Activated naive CD4-positive, alpha-beta T cell treated with anti-CD3 and anti-CD28 coated beads, Interleukin-2, amount 50 U/mL, for 72 hours (primary cell): ENCODE data around the gene TOP3B. TPM values are rescaled to one million over a fixed set of nuclear protein-coding genes. Genes with fewer than 3 reads are reported as not detected.
"Not testable (repeated sequence)": the region's sequence is repeated elsewhere in the genome, so short reads cannot be mapped to it uniquely, and the experiment has no call there.

ENCODE experiments used
- ATAC-seq, 2 donors: fragments of 150-1000 bp; cut with Tn5 transposase; 2 replicates each; pipeline ENCODE4 v1.10.0; 2021; ENCODE audit warnings: mild to moderate bottlenecking in 2 of 2, moderate library complexity in 2 of 2
- DNase-seq, 2 donors: peaks; one replicate each; pipeline ENCODE4 v3.0.0; 2021 to 2022; ENCODE audit warnings: low spot score in 2 of 2
- H3K27ac Mint-ChIP-seq, 2 donors: one replicate each; pipeline ENCODE4 v1.8.0; 2022; ENCODE audit warnings: mild to moderate bottlenecking in 2 of 2, mixed read lengths in 2 of 2
- H3K36me3 Mint-ChIP-seq, 2 donors: one replicate each; pipeline ENCODE4 v1.8.0; 2022; ENCODE audit warnings: mixed read lengths in 2 of 2
- H3K9me3 Mint-ChIP-seq, 2 donors: one replicate each; pipeline ENCODE4 v1.8.0; 2022; ENCODE audit warnings: mixed read lengths in 2 of 2
- total RNA-seq, 2 donors: library from RNA; stranded (reverse); gene quantifications; one replicate each; pipeline ENCODE4 v1.2.3, GENCODE V29; 2022

TOP3B gene
- total RNA-seq, 2 donors from 2014 or later = 41.4 to 42.7 TPM

DNA sequence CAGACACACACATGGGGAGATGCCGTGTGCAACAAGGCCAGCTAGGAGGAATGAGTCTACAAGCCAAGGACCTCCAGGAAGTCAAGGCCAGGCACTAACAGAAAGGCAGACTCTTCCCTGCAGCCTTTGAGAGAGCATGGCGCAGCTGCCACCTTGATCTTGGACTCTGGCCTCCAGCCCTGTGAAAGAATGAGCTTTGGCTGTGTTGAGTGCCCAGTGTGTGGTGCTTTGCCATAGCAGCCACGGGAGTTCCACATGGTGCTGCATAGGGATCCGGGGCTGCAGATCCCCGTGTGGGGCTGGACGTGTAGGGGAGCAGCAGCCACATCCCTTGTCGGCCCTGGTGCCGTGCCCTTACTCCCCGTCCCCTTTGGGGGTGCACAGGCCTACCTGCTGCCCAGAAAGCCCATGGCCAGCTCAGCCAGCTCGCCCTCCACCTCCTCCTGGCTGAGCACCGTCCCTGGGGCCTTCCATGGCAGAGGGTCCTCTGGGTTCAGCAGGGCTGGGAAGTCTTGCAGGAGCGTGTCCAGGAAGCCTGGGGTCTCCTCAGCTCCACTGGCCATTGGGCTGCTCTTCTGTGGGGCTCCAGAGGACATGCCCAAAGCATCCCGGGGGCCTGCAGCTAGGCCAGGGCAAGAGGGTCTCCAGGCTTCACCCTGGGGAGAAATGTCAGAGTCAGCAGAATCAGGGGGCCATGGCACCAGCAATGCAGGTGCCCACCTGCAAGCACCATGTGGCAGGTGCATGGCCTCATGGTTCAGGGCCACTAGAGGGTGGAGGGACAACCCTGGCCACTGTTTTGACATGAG lies 36.9 kb downstream of the TOP3B start:
- Mint-ChIP-seq H3K27ac (peak overlapping the region; percentile 67 to 84), H3K36me3 (no peaks in the 10 kb centered on the region), H3K9me3 (no peaks in the 10 kb centered on the region)
- no peak for ATAC-seq
- DNase-seq = no peak

DNA sequence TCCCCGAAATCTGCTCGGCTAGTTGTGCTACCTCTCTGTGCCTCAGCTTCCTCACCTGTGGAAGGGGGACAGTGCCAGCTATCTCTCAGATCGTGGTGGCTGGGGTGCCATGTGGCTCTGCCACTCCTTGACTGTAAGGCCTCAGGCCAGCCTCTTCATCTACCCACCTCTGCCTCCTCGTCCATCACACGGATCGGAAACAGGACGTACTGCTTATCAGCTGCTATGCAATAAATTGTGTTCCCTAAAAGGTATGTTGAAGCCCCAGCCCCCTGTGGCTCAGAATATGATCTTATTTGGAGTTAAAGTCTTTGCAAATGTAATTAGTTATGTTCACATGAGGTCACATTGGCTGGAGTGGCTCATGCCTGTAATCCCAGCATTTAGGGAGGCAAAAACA lies 37.7 kb downstream of the TOP3B start:
- H3K9me3 Mint-ChIP-seq = no peaks in the 10 kb centered on the region
- DNase-seq (no peak), ATAC-seq (no peak)
- H3K27ac Mint-ChIP-seq = no peak overlapping the region
- no peaks in the 10 kb centered on the region for H3K36me3 Mint-ChIP-seq

DNA sequence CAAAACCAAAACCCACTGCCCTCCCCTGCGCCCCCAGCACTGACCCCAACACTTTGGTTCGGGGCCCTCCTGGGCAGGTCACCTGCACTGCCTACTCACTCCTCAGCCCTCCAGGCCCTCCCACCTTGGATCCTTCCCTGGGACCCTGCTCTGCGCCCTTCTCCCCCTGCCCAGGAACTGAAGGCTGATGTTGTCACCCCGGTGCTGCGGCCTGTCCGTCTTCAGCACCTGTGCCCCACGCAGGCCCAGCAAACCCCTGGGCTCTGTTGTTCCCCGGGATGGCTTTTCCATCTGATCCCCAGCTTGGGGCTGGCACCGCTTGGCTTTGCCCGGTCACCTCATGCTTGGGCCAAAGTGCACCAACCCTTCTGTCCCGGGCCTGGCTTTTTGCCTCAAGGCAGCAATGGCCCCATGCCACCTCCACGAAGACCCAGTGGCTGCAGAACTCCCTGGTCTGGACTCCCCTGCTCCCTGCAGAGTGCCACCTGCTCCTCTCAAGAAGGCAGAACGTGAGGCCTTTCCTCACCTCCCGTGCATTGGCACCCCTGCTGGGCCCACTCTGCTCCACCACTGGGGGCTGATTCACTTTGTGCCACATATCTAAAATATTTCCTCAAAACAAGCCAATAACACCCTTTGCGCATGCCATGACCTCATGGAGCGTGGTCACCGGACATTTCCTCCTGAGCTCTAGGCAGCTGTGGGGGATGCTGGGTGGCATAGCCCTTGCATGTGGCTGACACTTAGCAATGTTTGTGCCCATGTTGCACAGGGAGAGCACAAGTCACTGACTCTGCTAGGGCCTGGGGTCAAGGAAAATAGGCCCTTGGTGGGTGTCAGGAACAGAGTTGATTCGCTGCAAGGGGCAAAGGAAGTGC lies 38.8 kb downstream of the TOP3B start:
- ATAC-seq = no peak
- H3K27ac Mint-ChIP-seq = peak overlapping the region in 1 of 2 donors; percentile 24
- H3K36me3 Mint-ChIP-seq = no peaks in the 10 kb centered on the region
- H3K9me3 Mint-ChIP-seq = no peaks in the 10 kb centered on the region
- DNase-seq = no peak

DNA sequence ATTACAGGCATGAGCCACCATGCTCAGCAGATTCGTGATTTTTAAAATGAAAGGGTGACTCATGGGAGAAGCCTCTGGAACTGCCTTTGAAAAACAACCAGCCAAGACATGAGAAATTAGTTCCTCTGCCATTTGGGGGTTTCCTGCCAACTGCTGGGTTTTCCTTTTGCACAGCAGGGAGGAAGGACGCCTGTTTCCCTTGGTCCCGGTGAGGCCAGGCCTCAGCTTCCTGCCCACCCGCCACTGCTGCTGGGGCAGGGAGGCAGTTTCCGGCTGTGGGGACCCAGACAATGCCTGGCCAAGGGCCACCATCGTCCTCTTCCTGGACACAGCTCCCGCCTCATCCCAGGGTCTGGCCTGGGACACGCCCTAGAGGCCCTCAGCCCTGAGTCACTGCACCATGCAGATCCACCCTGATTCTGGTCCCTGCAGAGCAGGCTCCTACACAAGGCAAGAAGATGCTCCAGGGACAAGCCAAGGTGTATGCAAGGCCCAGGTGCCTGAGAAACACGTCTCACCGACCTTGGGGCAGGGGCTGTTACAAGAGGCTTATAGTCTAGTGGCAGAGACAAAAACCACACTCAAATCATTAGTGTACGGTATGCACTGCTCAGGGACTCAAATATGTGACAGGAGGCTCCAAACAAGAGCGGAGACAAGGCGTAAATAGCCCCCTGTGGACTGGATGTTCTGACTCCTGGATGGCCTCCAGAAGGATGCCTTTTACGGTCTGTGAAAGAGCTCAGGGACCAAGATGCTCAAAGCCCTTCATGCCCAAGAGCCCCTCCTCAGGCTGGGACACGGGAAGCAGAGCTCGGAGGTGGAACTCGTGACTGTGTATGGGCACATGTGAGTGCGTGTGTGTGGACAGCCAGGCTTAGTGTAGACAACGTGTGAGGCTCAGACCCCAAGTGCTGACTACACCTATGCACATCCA lies 39.9 kb downstream of the TOP3B start:
- H3K9me3 Mint-ChIP-seq = no peaks in the 10 kb centered on the region
- ATAC-seq (peak; percentile 32 to 50), DNase-seq (peak in 1 of 2 donors; percentile 68)
- peak overlapping the region; percentile 75 to 90 for H3K27ac Mint-ChIP-seq
- H3K36me3 Mint-ChIP-seq = no peaks in the 10 kb centered on the region

DNA sequence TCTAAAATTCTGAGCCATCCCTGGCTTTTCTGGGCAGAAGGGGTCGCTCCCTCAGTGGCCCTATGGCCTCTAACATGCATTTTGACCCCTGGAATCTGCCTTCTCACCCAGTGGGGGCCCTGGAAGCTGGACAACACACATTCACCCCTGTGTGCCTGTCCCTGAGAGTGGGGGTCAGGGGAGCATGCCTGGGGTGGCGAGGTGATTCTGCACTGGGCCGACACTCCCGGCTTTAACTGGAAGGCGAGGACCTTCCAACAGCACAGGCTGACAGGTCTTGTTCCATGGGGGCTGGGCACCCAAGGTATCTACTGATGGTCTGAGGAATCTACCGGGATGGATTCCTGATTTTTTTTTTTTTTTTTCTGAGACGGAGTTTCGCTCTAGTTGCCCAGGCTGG lies 40.7 kb downstream of the TOP3B start:
- Mint-ChIP-seq H3K36me3 (no peaks in the 10 kb centered on the region), H3K9me3 (no peaks in the 10 kb centered on the region), H3K27ac (peak overlapping the region; percentile 75 to 90)
- no peak for ATAC-seq
- DNase-seq = no peak

DNA sequence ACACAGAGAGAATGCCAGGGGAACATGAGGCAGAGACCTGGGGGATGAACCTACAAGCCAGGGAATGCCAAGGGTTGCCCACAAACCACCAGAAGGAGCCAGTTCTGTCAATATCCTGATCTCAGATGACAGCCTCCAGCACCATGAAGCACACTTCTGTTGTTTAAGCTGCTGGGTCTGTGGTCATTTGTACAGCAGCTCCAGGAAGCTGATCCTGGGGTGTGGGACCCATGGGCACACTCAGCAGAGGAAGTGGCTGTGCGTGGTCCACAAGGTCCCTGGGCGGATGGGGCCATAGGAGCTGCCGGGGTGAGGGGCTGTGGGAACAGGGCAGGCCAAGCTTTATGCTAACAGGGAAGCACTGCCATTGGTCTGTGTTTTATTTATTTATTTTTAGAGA lies 42.1 kb downstream of the TOP3B start:
- Mint-ChIP-seq H3K9me3 (no peaks in the 10 kb centered on the region), H3K36me3 (no peaks in the 10 kb centered on the region), H3K27ac (no peak overlapping the region)
- no peak for DNase-seq
- ATAC-seq = no peak

DNA sequence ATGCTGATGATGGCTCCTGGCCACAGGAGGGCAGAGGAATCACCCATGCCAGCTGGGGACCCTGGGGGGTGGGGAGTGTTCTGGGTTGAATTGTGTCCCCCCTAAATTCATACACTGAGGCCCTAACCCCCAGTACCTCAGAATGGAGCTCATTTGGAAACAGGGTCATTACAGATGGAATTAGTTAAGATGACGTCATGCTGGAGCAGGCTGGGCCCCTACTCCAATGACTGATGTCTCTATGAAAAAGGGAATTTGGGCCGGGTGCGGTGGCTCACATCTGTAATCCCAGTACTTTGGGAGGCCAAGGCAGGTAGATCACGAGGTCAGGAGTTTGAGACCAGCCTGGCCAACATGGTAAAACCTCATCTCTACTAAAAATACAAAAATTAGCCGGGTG lies 42.7 kb downstream of the TOP3B start:
- DNase-seq, H3K36me3 Mint-ChIP-seq, ATAC-seq, H3K9me3 Mint-ChIP-seq: not testable (repeated sequence)
- peak overlapping the region in 1 of 2 donors; percentile 54 for H3K27ac Mint-ChIP-seq

DNA sequence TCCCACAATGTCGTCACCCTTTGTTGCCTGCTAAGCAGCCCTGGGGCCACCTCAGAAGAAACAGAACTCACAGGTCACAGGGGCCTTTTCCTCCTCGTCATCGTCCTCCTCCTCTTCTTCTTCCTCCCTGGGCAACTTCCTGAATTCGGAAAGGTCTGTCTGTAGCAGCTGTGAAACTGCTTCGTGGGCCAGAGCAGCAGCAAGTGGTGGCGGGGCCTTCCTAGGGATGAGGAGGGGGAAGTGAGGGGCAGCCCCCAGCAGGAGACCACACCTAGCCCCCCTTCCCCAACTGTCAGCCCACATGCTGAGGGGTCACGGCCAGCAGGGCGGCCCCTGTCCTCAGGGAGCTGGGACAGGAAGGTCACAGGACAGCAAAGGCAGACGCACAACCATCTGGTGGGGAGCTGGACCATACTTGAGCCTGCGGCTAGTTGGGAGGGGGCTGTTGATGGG lies 43.1 kb downstream of the TOP3B start:
- Mint-ChIP-seq H3K27ac (peak overlapping the region in 1 of 2 donors; percentile 54), H3K9me3 (no peaks in the 10 kb centered on the region), H3K36me3 (no peaks in the 10 kb centered on the region)
- ATAC-seq (no peak), DNase-seq (no peak)

DNA sequence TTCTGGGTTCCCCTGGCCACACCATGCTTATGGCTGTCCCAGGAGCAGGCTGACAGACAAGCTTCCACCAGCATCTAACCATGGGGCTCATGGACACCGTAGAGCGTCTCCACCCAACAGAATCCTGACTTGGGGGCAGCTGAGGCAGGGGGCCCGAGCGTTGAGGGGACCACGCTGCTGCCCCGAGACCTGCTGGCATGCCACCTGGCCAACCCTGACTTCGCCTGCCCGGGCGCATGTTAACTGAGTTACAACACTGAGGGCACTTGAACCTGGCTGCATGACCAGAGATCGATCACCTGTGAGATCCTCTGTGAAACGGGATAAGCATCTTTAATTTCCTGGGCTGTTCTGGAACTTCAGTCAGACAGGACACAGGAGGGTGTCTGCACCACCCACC lies 43.7 kb downstream of the TOP3B start:
- no peak for ATAC-seq
- Mint-ChIP-seq H3K9me3 (no peaks in the 10 kb centered on the region), H3K27ac (peak overlapping the region in 1 of 2 donors; percentile 94), H3K36me3 (no peaks in the 10 kb centered on the region)
- DNase-seq = no peak

DNA sequence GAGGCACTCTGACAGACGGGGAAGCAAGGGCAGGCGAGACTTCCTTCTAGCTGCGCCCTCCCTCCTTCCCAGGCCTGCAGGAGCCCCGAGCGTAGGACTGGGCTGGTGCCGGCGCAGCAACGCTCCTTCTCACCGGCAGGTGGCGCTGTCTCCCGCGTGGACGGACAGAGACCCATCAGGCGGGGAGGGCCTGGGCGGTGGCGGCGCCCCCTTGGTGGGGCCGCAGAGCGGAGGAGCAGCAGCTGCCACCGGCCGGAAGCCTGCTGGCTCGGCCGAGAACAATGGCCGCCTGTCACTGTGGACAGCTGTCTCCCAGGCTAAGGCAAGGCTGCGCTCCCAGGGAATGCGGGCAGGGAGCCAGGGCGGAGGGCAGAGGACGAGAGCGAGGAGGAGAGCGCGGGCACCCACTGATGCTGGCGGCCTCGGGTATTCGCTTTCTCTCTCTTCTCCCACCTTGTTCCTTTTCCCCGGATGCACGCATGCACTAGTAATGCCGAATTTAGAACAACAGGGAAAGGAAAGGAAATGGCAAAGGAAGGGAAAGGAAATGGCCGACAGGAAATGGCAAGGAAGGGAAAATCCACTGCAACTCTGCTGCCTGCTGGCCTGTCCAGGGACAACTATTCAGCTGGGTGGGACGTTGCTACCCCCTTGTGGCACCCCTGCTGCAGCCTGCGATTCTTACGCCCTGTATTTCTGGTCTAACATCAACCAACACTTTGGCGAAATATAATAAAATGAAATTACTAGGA lies 44.3 kb downstream of the TOP3B start:
- Mint-ChIP-seq H3K27ac (peak overlapping the region; percentile 85 to 94), H3K36me3 (no peaks in the 10 kb centered on the region), H3K9me3 (no peaks in the 10 kb centered on the region)
- DNase-seq = peak; percentile 90 to 96
- peak; percentile 91 to 97 for ATAC-seq

DNA sequence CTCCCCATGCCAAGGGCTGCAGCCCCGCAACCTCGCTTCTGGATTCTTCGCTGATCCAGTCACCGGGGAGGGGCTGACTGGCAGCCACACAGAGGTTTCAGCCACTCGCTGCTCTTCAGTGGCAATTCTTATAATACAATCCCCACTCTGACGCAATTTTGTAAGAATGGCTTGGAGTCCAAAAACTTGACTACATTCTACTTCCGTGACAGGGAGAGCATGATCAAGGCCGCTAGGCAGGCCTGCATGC lies 44.8 kb downstream of the TOP3B start:
- H3K27ac Mint-ChIP-seq = peak overlapping the region in 1 of 2 donors; percentile 94
- no peak for DNase-seq

DNA sequence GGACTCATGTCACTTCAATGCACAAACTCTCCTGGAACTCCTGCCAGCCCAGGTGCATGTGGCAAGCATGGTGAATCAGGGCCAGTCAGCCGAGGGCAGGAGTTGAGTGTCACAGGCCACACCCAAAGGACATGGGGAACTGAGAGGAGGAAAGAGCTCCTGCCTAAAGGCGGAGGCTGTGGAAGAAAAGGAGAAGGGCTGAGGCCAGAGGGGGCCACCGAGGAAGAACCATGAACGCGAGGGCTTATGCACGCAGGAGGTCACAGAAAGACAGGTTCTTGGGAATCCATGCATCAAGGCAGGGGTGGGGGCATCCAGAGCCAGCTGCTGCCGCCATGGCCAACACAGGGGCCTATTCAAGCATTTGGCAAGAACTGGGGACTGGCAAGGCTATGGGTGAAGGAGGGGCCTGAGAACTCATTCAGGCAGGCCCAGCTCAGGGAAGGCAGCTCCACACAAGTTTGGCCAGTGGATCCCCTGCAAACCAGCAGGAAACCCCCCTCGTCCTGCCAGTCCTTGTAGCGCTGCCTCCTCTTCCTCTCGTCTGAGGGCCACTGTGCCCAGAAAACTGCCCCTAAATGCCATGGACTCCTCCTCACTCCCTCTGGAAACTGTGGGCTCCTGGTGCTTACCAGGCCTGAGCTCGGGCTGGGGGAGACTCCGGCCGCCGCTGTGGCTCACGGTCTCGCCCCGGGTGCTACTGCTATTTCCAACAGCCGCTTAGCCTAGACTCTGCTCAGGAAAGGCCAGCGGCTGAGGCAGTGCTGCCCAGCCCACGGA lies 45.4 kb downstream of the TOP3B start:
- no peaks in the 10 kb centered on the region for H3K9me3 Mint-ChIP-seq
- H3K27ac Mint-ChIP-seq = peak overlapping the region; percentile 68 to 94
- DNase-seq (no peak), ATAC-seq (peak in 1 of 2 donors; percentile 4)
- H3K36me3 Mint-ChIP-seq = no peaks in the 10 kb centered on the region

More for the DNA sequence above, 44.8 kb downstream of the TOP3B start:
- Mint-ChIP-seq H3K36me3 (no peaks in the 10 kb centered on the region), H3K9me3 (no peaks in the 10 kb centered on the region)
- ATAC-seq = peak in 1 of 2 donors; percentile 2

DNA sequence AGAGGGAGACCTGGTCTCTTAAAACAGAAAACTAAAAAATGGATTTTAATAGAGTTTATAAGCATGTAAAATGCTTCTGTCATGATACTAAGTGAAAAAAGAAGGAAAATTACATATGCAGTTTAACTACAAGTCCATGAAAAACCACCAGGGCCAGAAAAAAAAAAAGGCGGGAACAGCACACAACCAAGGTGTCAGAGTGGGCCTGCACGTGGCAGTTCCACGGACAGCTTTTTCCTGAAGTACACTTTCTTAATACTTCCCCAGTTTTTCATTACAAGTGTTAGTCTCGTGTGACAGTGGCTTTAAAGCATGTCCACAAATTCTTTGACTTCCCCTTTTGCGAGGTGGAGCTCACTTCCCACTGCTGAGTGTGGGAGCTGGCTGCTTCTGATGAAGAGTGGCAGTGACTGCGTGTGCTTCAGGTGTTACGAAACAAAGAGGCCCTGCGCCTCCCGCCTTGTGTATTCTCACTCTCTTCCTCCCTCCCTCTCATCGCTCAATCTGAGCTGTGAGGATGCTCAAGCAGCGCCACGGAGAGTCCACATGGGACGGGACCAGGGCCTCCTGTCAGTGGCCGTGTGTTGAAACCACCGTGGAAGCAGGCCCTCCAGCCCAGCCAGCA lies 46.3 kb downstream of the TOP3B start:
- ATAC-seq (no peak), DNase-seq (no peak)
- peak overlapping the region in 1 of 2 donors; percentile 68 for H3K27ac Mint-ChIP-seq
- H3K9me3 Mint-ChIP-seq = no peaks in the 10 kb centered on the region
- H3K36me3 Mint-ChIP-seq = no peaks in the 10 kb centered on the region

DNA sequence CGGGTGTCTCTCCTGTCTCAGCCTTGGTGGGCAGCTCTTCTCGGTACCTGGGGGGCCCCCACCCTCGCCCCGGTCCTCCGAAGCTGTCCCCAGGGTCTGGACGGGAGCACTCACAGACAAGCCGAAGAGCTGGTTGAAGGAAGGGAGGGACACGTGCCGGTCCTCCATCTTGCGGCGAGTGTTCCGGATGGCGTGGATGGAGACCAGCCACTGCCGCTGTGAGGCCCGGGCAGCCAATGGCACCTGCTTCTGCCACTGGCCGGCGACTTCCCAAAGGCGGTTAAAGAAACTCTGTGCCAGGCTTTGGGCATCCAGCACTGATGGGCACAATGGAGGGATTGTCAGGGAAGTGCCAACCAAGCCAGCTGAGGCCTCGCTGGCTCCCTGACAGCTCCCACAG lies 48.7 kb downstream of the TOP3B start:
- Mint-ChIP-seq H3K36me3 (no peaks in the 10 kb centered on the region), H3K9me3 (no peaks in the 10 kb centered on the region), H3K27ac (no peak overlapping the region)
- ATAC-seq (no peak), DNase-seq (no peak)

DNA sequence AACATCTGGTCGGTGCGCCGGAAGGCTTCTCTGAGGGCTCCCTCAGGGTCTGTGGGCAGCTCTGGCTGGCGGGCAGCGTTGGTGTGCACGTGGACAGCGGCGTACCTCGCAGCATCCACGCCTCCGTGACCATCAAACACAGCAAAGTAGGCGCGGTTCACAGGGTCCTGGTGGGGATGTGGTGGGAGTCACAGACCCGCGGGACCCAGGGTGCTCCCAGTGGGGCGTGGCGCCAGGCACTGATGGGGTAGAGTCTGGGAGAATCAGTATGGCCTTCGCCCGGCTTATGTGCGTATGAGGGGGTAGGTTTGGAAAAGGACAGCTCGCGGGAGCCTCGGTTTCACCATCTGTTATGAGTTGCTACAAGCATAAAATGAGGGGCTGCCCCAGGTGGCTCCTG lies 49.2 kb downstream of the TOP3B start:
- ATAC-seq (no peak), DNase-seq (no peak)
- no peaks in the 10 kb centered on the region for H3K36me3 Mint-ChIP-seq
- no peak overlapping the region for H3K27ac Mint-ChIP-seq
- no peaks in the 10 kb centered on the region for H3K9me3 Mint-ChIP-seq
